BLaER1 (cell line): ENCODE results near the gene KRCC1.

Experiments
- H3K27ac ChIP-seq: shearing (Covaris generic); formaldehyde crosslinking; 2 replicates; pipeline ENCODE4 v1.8.1; 2022
- H3K27me3 ChIP-seq: shearing (Covaris generic); formaldehyde crosslinking; 2 replicates; pipeline ENCODE4 v1.8.1; 2022
- H3K36me3 ChIP-seq: shearing (Covaris generic); formaldehyde crosslinking; 2 replicates; pipeline ENCODE4 v1.8.1; 2022
- H3K4me1 ChIP-seq: shearing (Covaris generic); formaldehyde crosslinking; 2 replicates; pipeline ENCODE4 v1.8.1; 2022
- H3K4me2 ChIP-seq: shearing (Covaris generic); formaldehyde crosslinking; 2 replicates; pipeline ENCODE4 v1.8.1; 2022
- H3K4me3 ChIP-seq: shearing (Covaris generic); formaldehyde crosslinking; 2 replicates; pipeline ENCODE4 v1.8.1; 2022
- H3K9ac ChIP-seq: shearing (Covaris generic); formaldehyde crosslinking; 2 replicates; pipeline ENCODE4 v1.8.1; 2022
- H3K9me3 ChIP-seq: shearing (Covaris generic); formaldehyde crosslinking; 2 replicates; pipeline ENCODE4 v1.8.1; 2022
- H4K20me1 ChIP-seq: shearing (Covaris generic); formaldehyde crosslinking; 2 replicates; pipeline ENCODE4 v1.8.1; 2022
- Cebpa-rat ChIP-seq: shearing (Covaris generic); IDR thresholded peaks from 2 replicates; pipeline ENCODE4 v1.8.1; 2022

The KRCC1 gene

GRCh38 chr2:88078643-88079172 lies 23.1 kb upstream of the KRCC1 start:
- Histone ChIP-seq H3K4me3 (no peak overlapping the region), H3K27me3 (no peaks in the 10 kb centered on the region), H3K9ac (no peak overlapping the region), H4K20me1 (no peaks in the 10 kb centered on the region), H3K36me3 (no peaks in the 10 kb centered on the region), H3K27ac (no peak overlapping the region), H3K9me3 (no peaks in the 10 kb centered on the region), H3K4me1 (no peaks in the 10 kb centered on the region), H3K4me2 (no peak overlapping the region)
- TF ChIP-seq Cebpa-rat: no peak

DNA sequence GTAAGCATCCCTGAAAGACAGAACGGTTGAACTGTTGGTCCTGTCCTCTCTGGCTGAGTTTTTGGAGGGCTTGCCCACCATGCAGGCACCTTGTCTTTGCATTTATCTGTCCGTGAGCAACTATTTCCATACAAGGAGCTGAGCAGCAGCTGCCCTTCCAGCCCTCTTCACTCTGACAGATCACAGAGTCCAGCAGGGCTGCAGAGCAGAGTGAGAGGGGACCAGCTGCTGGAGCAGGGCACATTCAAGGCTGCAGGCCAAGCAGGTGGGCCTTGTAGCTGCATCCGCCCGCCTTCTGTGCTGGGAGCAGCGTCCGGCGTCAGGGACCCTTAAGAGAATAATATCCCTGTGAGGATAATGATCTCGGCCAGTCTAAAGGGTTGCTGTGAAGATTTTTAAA lies 21.5 kb upstream of the KRCC1 start:
- no peak overlapping the region for H3K4me2 ChIP-seq
- H4K20me1 ChIP-seq: no peaks in the 10 kb centered on the region
- H3K36me3 ChIP-seq: no peaks in the 10 kb centered on the region
- no peaks in the 10 kb centered on the region for H3K27me3 ChIP-seq
- H3K4me1 ChIP-seq: no peaks in the 10 kb centered on the region
- H3K4me3 ChIP-seq: no peak overlapping the region
- no peaks in the 10 kb centered on the region for H3K9me3 ChIP-seq
- H3K9ac ChIP-seq: no peak overlapping the region
- TF ChIP-seq Cebpa-rat: no peak
- no peak overlapping the region for H3K27ac ChIP-seq

GRCh38 chr2:88074854-88075292 lies 19.3 kb upstream of the KRCC1 start:
- H3K4me3 ChIP-seq: no peak overlapping the region
- TF ChIP-seq Cebpa-rat: peak; percentile 24; the same call in 1 of the 2 replicates
- no peak overlapping the region for H3K27ac ChIP-seq
- H3K4me1 ChIP-seq: no peaks in the 10 kb centered on the region
- H3K36me3 ChIP-seq: no peaks in the 10 kb centered on the region
- no peaks in the 10 kb centered on the region for H3K27me3 ChIP-seq
- no peak overlapping the region for H3K9ac ChIP-seq
- H3K9me3 ChIP-seq: no peaks in the 10 kb centered on the region
- no peak overlapping the region for H3K4me2 ChIP-seq
- no peaks in the 10 kb centered on the region for H4K20me1 ChIP-seq

DNA sequence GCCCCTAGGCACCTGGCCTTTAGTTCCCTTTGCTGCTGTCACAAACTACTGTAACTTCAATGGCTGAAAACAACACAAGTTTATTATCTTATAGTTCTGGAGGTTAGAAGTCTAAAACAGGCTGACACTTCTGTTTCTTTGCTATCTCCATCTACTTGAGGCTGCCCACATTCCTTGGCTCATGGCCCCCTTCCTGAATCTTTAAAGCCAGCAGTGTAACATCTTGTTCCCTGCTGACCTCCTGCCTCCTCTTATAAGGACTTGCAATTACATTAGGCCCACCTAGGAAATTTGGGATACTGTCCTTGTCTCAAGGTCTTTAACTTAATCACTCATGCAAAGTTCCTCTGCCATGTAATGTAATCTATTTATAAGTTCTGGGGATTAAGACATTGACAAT lies 18.6 kb upstream of the KRCC1 start:
- no peak for TF ChIP-seq Cebpa-rat
- Histone ChIP-seq H3K27me3 (no peaks in the 10 kb centered on the region), H4K20me1 (no peaks in the 10 kb centered on the region), H3K4me1 (no peaks in the 10 kb centered on the region), H3K36me3 (no peaks in the 10 kb centered on the region), H3K4me3 (no peak overlapping the region), H3K4me2 (no peak overlapping the region), H3K9me3 (no peaks in the 10 kb centered on the region), H3K9ac (no peak overlapping the region), H3K27ac (no peak overlapping the region)

- no peak for TF ChIP-seq Cebpa-rat
- no peak overlapping the region for H3K4me3 ChIP-seq
- no peak overlapping the region for H3K9ac ChIP-seq
- H3K27ac ChIP-seq: no peak overlapping the region
- H3K4me1 ChIP-seq: no peaks in the 10 kb centered on the region
- H3K4me2 ChIP-seq: no peak overlapping the region
- H3K27me3 ChIP-seq: no peaks in the 10 kb centered on the region
- H3K9me3 ChIP-seq: no peaks in the 10 kb centered on the region
- H4K20me1 ChIP-seq: no peaks in the 10 kb centered on the region
- H3K36me3 ChIP-seq: no peaks in the 10 kb centered on the region
Observed at GRCh38 chr2:88071365-88071764, 15.8 kb upstream of the KRCC1 start.

DNA sequence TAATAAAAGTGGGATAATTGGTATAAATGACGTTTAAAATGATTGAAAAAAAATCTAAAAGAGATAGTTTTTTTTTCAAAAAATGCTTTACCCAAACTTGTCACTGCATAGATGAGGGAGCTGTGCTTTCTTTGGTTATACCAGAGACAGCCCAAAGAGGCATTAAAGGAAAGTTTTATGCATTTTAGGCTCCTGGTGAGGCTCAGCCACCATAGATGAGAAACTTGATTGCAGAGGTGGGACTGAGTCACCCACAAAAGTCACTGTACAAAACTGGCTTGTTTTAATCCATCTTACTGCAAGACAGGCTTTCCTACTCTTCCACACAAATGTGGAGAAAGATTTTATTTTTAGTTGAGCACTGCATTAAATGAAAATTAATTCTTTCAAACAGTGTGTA lies 14.5 kb upstream of the KRCC1 start:
- no peaks in the 10 kb centered on the region for H3K9me3 ChIP-seq
- no peak overlapping the region for H3K27ac ChIP-seq
- H3K4me3 ChIP-seq: no peak overlapping the region
- H3K9ac ChIP-seq: no peak overlapping the region
- no peaks in the 10 kb centered on the region for H4K20me1 ChIP-seq
- H3K36me3 ChIP-seq: no peaks in the 10 kb centered on the region
- H3K27me3 ChIP-seq: no peaks in the 10 kb centered on the region
- no peak overlapping the region for H3K4me2 ChIP-seq
- TF ChIP-seq Cebpa-rat: no peak
- no peaks in the 10 kb centered on the region for H3K4me1 ChIP-seq

GRCh38 chr2:88069117-88069516 lies 13.5 kb upstream of the KRCC1 start:
- TF ChIP-seq Cebpa-rat: no peak
- Histone ChIP-seq H3K27me3 (no peaks in the 10 kb centered on the region), H3K4me1 (no peaks in the 10 kb centered on the region), H3K4me2 (no peak overlapping the region), H3K4me3 (no peak overlapping the region), H3K9ac (no peak overlapping the region), H3K9me3 (no peaks in the 10 kb centered on the region), H3K27ac (no peak overlapping the region), H3K36me3 (no peaks in the 10 kb centered on the region), H4K20me1 (no peaks in the 10 kb centered on the region)

DNA sequence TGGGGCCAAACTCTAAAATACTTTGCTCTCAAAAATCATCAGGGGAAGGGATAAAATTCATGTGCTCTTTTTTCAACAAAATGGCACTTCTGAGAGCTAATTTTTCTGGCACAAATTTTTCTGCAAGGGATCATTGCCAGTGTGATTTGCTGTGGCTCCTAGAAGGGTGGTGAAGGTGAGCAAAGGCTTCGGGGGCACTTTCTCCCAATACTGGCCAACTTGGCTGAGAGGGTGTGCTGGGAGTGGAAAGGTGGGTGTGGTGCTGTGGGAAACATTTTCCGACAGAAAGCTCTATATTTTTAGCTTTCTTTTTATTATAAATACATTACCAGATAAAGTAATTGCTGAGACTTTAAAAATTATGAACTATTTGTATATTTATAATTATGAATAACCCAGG lies 12.5 kb upstream of the KRCC1 start:
- Histone ChIP-seq H3K4me1 (no peaks in the 10 kb centered on the region), H3K4me3 (no peak overlapping the region), H3K27ac (no peak overlapping the region), H3K9me3 (no peaks in the 10 kb centered on the region), H3K4me2 (no peak overlapping the region), H3K36me3 (no peaks in the 10 kb centered on the region), H4K20me1 (no peaks in the 10 kb centered on the region), H3K9ac (no peak overlapping the region), H3K27me3 (no peaks in the 10 kb centered on the region)
- TF ChIP-seq Cebpa-rat: no peak

- H3K4me1 ChIP-seq: no peaks in the 10 kb centered on the region
- no peaks in the 10 kb centered on the region for H3K36me3 ChIP-seq
- H4K20me1 ChIP-seq: no peaks in the 10 kb centered on the region
- no peaks in the 10 kb centered on the region for H3K27me3 ChIP-seq
- H3K9me3 ChIP-seq: no peaks in the 10 kb centered on the region
- H3K27ac ChIP-seq: no peak within 1 kb of the TSS
- no peak for TF ChIP-seq Cebpa-rat
- no peak within 1 kb of the TSS for H3K4me3 ChIP-seq
- no peak within 1 kb of the TSS for H3K9ac ChIP-seq
- H3K4me2 ChIP-seq: no peak within 1 kb of the TSS
Observed at GRCh38 chr2:88067598-88067997, 12.0 kb upstream of the KRCC1 start, which contains the start of gene SMYD1. Gene SMYD1, plus strand, starts transcription at chr2:88067825. Its CDS starts 40 bp downstream, at chr2:88067865.

DNA sequence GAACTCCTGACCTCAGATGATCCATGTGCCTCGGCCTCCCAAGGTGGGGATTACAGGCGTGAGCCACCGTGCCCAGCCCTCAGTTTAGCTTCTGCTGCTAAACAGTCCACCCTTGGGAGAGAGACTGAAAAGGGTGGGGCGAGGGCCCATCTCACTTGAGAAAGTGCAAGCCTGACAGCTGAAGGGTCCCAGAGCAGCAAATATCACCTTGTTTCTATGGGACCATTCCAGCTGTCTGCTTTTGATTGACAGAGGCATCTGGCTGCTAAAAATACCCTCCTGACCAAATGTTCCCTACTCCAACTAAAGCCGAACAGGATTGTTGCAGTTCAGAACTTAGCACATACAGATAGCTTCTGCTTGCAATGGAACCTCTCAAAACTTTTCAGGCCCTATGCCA lies 11.6 kb upstream of the KRCC1 start:
- Histone ChIP-seq H3K4me2 (no peak overlapping the region), H3K36me3 (no peaks in the 10 kb centered on the region), H3K27ac (no peak overlapping the region), H3K4me3 (no peak overlapping the region), H3K9me3 (no peaks in the 10 kb centered on the region), H3K27me3 (no peaks in the 10 kb centered on the region), H3K4me1 (no peaks in the 10 kb centered on the region), H4K20me1 (no peaks in the 10 kb centered on the region), H3K9ac (no peak overlapping the region)
- no peak for TF ChIP-seq Cebpa-rat

- no peak for TF ChIP-seq Cebpa-rat
- H4K20me1 ChIP-seq: no peaks in the 10 kb centered on the region
- no peak overlapping the region for H3K27ac ChIP-seq
- H3K27me3 ChIP-seq: no peaks in the 10 kb centered on the region
- no peaks in the 10 kb centered on the region for H3K9me3 ChIP-seq
- H3K4me2 ChIP-seq: no peak overlapping the region
- no peaks in the 10 kb centered on the region for H3K36me3 ChIP-seq
- no peaks in the 10 kb centered on the region for H3K4me1 ChIP-seq
- H3K9ac ChIP-seq: no peak overlapping the region
- H3K4me3 ChIP-seq: no peak overlapping the region
Observed at GRCh38 chr2:88066543-88066942, 11.0 kb upstream of the KRCC1 start.
